G401 (cell line): ENCODE results near the gene SASH1. TPM values are rescaled to one million over a fixed set of nuclear protein-coding genes. Genes with fewer than 3 reads are reported as not detected.
"Not testable (repeated sequence)": the region's sequence is repeated elsewhere in the genome, so short reads cannot be mapped to it uniquely, and the experiment has no call there.

ENCODE experiments used
- DNase-seq: peaks from one replicate; pipeline ENCODE4 v3.0.0-alpha.2; 2015; ENCODE audit warnings: low spot score
- in situ Hi-C: cut with HindIII; loops from 2 replicates; pipeline ENCODE4 v1.10.0; 2016; ENCODE audit warnings: low sequenced_read_pairs, mixed read lengths
- total RNA-seq: library from RNA; depleted of rRNA; stranded (reverse); fragments of >200 nt; shearing (Covaris generic); gene quantifications from 2 replicates; pipeline ENCODE4 v1.2.3, GENCODE V29; 2014

SASH1 gene
- total RNA-seq, 1 experiment from 2014 or later = 4.6 TPM

DNA sequence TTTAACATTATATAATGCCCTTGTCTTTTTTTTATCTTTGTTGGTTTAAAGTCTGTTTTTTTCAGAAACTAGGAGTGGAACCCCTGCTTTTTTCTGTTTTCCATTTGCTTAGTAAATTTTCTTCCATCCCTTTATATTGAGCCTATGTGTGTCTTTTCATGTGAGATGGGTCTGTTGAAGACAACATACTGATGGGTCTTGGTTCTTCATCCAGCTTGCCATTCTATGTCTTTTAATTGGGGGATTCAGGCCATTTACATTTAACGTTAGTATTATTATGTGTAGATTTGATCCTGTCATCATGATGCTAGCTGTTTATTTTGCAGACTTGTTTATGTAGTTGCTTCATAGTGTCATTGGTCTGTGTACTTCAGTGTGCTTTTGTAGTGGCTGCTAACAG lies 243.0 kb downstream of the SASH1 start:
- DNase-seq, in situ Hi-C loops: not testable (repeated sequence)

DNA sequence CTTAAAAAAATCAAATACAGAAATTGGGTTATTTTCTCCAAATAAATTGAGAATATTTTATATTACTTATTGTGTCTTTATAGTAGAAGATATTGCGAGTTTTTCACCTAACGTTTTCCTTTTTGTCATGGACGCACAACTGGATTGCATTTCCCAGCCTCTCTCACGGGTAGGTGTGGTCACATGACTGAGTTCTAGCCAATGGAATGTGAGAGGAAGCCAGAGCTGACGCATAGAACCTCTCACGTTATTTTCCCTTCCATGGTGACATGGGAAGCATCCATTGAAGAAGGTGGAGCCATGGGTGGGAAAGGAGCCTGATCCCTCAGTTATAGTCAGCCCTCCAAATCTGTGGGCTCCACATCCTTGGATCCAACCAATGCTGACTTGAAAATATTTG lies 248.2 kb downstream of the SASH1 start:
- no peak for DNase-seq
- in situ Hi-C loops = no loop called here

- in situ Hi-C loops = no loop called here
- DNase-seq = no peak
These were observed 249.0 kb downstream of the SASH1 start for GRCh38 chr6:148591656-148592055.

DNA sequence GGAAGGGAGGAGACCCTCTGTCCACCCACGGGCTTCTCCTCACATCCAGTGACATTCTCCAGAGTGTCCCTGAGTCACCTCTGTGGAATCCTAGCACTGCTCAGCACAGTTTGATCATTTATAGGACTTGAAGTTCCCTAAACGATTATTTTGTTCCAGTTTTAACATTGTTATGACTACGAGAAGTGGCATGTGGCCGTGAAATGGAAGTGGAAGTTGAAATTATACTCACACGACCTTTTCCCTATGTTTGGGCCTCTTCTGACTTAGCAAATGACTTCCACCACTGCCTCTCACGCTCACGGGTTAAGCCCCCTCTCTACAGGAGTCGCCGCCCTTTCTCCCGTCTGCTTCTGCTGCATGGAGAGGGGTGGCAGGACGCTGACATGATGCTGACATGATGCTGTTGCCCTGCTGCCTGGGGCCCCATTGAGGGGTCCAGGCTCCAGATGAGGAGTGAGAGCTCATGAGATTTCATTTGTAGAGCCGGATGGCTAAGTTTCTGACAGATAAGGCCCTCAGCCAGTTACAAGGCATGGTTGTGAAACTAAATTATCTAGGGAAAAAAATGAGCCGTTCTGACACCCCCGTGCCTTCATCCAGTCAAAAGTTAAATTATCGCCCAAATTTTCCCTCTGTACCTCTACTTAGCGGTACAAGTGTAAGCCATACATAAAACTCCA lies 250.6 kb downstream of the SASH1 start:
- in situ Hi-C loops = no loop called here
- DNase-seq = no peak

- in situ Hi-C loops = no loop called here
- no peak for DNase-seq
These were observed 251.2 kb downstream of the SASH1 start for GRCh38 chr6:148593813-148594170.

- in situ Hi-C loops = no loop called here
- no peak for DNase-seq
These were observed 252.9 kb downstream of the SASH1 start for GRCh38 chr6:148595550-148595949.

DNA sequence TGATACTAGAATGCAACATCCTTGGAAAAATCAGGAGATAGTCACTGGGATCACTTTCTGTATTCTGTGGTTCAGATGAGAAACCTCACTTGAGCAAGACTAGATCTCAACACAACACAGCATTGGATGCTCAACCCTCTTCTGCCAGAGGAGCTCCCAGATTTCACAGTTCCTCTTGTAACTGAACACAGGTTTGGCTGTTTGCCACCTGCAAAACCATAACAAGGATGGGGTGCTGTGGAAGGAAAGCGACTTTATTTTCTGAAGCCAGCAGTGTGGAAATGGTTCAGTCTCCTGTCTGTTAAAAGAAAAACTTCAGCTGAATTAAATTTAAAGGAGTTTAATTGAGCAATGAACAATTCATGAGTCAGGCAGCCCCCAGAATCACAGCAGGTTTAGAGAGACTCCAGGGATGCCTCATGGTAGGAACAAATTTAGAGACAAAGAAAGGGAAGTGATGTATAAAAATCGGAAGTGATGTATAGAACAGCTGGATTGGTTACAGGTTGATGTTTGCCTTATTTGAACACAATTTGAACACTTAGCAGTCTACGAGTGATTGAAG lies 254.3 kb downstream of the SASH1 start:
- in situ Hi-C loops = no loop called here
- no peak for DNase-seq

- in situ Hi-C loops = no loop called here
These were observed 256.1 kb downstream of the SASH1 start for GRCh38 chr6:148598724-148599123.

DNA sequence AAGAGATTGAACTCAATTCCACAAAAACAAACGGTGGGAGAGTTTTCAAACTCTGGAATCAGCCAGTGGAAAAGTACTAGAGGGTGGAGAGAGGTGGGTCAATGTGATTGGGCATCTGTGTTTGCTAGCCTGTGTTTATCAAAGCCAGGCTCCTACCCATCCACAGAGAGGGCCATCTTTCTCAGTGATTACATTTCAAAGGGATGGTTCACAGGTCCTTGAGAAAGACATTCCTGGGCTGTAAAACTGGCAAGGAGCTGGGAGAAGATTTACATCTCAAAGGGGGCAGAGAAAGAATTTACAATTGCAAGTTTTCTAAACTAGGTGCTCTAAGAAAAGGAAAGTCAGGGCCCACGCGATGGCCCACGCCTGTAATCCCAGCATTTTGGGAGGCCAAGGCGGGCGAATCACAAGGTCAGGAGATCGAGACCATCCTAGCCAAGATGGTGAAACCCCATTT lies 257.4 kb downstream of the SASH1 start:
- no peak for DNase-seq
- in situ Hi-C loops = no loop called here

More at GRCh38 chr6:148598724-148599123, 256.1 kb downstream of the SASH1 start:
- DNase-seq = no peak
